GM18498 (cell line): ENCODE data around the gene CDK8.
"Not testable (repeated sequence)": the region's sequence is repeated elsewhere in the genome, so short reads cannot be mapped to it uniquely, and the experiment has no call there.

Experiments
- ATAC-seq: cut with Tn5 transposase; IDR thresholded peaks from one replicate; pipeline ENCODE4 v1.9.1; 2021; ENCODE audit warnings: mild to moderate bottlenecking, moderate library complexity; ENCODE audit not compliant: unreplicated experiment

The CDK8 gene

GRCh38 chr13:26252006-26252405 is 1.9 kb upstream of the CDK8 start:
- ATAC-seq, result not testable (repeated sequence)

- ATAC-seq, result no peak
These were observed 605 bp upstream of the CDK8 start for GRCh38 chr13:26253262-26253786.

GRCh38 chr13:26254583-26255111 is 718 bp downstream of the CDK8 start:
- ATAC-seq, result peak; percentile 45

- no peak for ATAC-seq
These were observed 1.2 kb downstream of the CDK8 start for GRCh38 chr13:26255115-26255514.

GRCh38 chr13:26255691-26256277 is 1.9 kb downstream of the CDK8 start:
- no peak for ATAC-seq

GRCh38 chr13:26257049-26257448 is 3.1 kb downstream of the CDK8 start:
- ATAC-seq, result no peak

- no peak for ATAC-seq
These were observed 5.7 kb downstream of the CDK8 start for GRCh38 chr13:26259634-26260033.

- ATAC-seq, result no peak
These were observed 8.2 kb downstream of the CDK8 start for GRCh38 chr13:26262156-26262555.

- ATAC-seq, result no peak
These were observed 12.4 kb downstream of the CDK8 start for GRCh38 chr13:26266311-26266710.

- ATAC-seq, result no peak
These were observed 16.8 kb downstream of the CDK8 start for GRCh38 chr13:26270707-26271106.

- ATAC-seq, result no peak
These were observed 18.7 kb downstream of the CDK8 start for GRCh38 chr13:26272621-26273020.

- ATAC-seq, result no peak
These were observed 26.4 kb downstream of the CDK8 start for GRCh38 chr13:26280295-26280694.

- no peak for ATAC-seq
These were observed 26.9 kb downstream of the CDK8 start for GRCh38 chr13:26280822-26281221.

- not testable (repeated sequence) for ATAC-seq
These were observed 32.0 kb downstream of the CDK8 start for GRCh38 chr13:26285911-26286310.

- ATAC-seq, result not testable (repeated sequence)
These were observed 34.9 kb downstream of the CDK8 start for GRCh38 chr13:26288838-26289237.

GRCh38 chr13:26295812-26296211 is 41.9 kb downstream of the CDK8 start:
- ATAC-seq, result no peak

- no peak for ATAC-seq
These were observed 45.3 kb downstream of the CDK8 start for GRCh38 chr13:26299168-26299750.

GRCh38 chr13:26300140-26300539 is 46.2 kb downstream of the CDK8 start:
- no peak for ATAC-seq

- no peak for ATAC-seq
These were observed 51.7 kb downstream of the CDK8 start for GRCh38 chr13:26305676-26306075.

GRCh38 chr13:26307701-26308100 is 53.8 kb downstream of the CDK8 start:
- ATAC-seq, result no peak

GRCh38 chr13:26308250-26308649 is 54.3 kb downstream of the CDK8 start:
- no peak for ATAC-seq

GRCh38 chr13:26308836-26309235 is 54.9 kb downstream of the CDK8 start:
- ATAC-seq, result no peak
